Fibroblast of villous mesenchyme (primary cell): ENCODE measurements around the gene SLC35B1. TPM values are rescaled to one million over a fixed set of nuclear protein-coding genes. Genes with fewer than 3 reads are reported as not detected.

Source experiments
- DNase-seq: peaks from one replicate; pipeline ENCODE4 v3.0.0-alpha.2; 2010; ENCODE audit warnings: low read depth
- H3K4me3 ChIP-seq: 2 replicates; pipeline ENCODE4 v1.5.1; 2011; ENCODE audit warnings: low read depth, mild to moderate bottlenecking, low read length
- total RNA-seq: library from RNA; depleted of rRNA; stranded (reverse); fragments of >200 nt; gene quantifications from 2 replicates; pipeline ENCODE4 v1.2.3, GENCODE V29; 2012
- TF ChIP-seq, protein P1 (sequence below): IDR thresholded peaks from 2 replicates; pipeline ENCODE4 v1.5.1; 2012; ENCODE audit warnings: low read depth, mild to moderate bottlenecking, low read length; ENCODE audit not compliant: insufficient read depth

The SLC35B1 gene
- total RNA-seq, 1 donor: 61.3 TPM

DNA sequence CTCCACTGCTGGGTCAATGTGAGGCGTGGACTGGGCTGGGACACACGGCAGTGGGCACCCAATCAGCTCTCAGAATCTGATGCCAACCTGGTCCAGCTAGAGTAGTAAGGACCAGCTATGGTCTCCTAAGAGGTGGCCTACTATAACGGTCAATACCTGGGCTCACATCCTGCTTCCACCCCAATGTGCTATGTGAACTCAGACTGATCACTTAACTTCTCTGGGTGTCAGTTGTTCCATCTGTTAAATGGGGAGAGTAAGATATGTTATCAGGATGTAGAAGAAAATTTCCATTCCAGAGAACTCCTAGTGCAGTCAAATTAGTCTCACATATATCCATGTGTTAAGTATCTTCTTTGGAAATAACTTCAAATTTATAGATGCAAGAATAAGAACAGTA is 42.0 kb upstream of the SLC35B1 start:
- DNase-seq: no peak
- H3K4me3 ChIP-seq: no peak overlapping the region
- TF ChIP-seq, protein P1, sequence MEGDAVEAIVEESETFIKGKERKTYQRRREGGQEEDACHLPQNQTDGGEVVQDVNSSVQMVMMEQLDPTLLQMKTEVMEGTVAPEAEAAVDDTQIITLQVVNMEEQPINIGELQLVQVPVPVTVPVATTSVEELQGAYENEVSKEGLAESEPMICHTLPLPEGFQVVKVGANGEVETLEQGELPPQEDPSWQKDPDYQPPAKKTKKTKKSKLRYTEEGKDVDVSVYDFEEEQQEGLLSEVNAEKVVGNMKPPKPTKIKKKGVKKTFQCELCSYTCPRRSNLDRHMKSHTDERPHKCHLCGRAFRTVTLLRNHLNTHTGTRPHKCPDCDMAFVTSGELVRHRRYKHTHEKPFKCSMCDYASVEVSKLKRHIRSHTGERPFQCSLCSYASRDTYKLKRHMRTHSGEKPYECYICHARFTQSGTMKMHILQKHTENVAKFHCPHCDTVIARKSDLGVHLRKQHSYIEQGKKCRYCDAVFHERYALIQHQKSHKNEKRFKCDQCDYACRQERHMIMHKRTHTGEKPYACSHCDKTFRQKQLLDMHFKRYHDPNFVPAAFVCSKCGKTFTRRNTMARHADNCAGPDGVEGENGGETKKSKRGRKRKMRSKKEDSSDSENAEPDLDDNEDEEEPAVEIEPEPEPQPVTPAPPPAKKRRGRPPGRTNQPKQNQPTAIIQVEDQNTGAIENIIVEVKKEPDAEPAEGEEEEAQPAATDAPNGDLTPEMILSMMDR: no peak

- no peak overlapping the region for H3K4me3 ChIP-seq
- no peak for DNase-seq
- TF ChIP-seq, protein P1: no peak
These were observed 41.0 kb upstream of the SLC35B1 start for GRCh38 chr17:49748791-49749190.

- TF ChIP-seq, protein P1: no peak
These were observed 40.5 kb upstream of the SLC35B1 start for GRCh38 chr17:49748223-49748622.

GRCh38 chr17:49747632-49748031 is 39.9 kb upstream of the SLC35B1 start:
- TF ChIP-seq, protein P1: no peak
- H3K4me3 ChIP-seq: no peak overlapping the region
- no peak for DNase-seq

More at GRCh38 chr17:49748223-49748622, 40.5 kb upstream of the SLC35B1 start:
- no peak overlapping the region for H3K4me3 ChIP-seq
- no peak for DNase-seq

DNA sequence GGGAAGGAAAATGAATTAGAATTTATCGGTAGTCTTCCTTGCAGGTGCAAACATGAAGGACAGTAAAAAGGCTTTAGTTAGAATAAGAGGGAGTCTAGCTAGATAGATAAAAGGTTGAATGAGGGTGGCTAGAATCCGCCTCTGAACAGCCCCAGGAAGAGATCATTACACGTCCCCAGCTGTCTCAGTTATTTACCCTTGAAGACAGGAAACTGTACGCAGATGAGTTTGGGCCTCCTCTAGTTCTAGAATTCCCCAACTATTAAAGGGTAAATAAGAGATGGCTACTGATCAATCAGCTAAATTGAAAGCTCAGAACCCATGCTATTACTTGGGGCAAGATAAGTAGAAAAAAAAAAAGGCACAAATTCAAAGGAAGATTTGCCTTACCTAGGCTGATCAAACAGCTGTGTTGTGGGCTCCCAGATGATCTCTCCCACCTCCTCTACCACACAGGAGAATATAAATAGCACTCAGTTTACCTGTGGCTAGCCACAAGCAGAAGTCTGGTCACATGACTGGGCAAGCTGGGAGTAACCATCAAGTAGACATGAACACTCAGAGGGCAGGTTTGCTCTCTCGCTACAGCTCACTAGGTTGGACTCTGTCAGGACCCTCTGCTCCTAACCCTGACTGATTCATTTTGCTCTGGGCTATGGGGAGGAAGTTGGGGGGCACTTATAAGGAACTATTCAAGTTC is 39.2 kb upstream of the SLC35B1 start:
- TF ChIP-seq, protein P1: no peak
- no peak for DNase-seq
- H3K4me3 ChIP-seq: no peak overlapping the region

GRCh38 chr17:49745175-49746139 is 37.7 kb upstream of the SLC35B1 start:
- TF ChIP-seq, protein P1: no peak
- no peak for DNase-seq
- no peak overlapping the region for H3K4me3 ChIP-seq
